ENCODE results near the gene KCNQ5.
"Not testable (repeated sequence)": the region's sequence is repeated elsewhere in the genome, so short reads cannot be mapped to it uniquely, and the experiment has no call there.

The KCNQ5 gene

GRCh38 chr6:73225396-73225795 lies 603.5 kb downstream of the KCNQ5 start, which contains the start of gene KHDC1L:
Gene KHDC1L, minus strand, starts transcription at chr6:73225496. Its CDS starts 88 bp downstream, at chr6:73225408.
- no peak for DNase-seq

- no peak for DNase-seq
Measured at GRCh38 chr6:73227606-73228255, 605.9 kb downstream of the KCNQ5 start.

- DNase-seq: no peak
Measured at GRCh38 chr6:73231986-73232391, 610.1 kb downstream of the KCNQ5 start.

GRCh38 chr6:73233048-73233447 lies 611.2 kb downstream of the KCNQ5 start:
- DNase-seq: no peak

GRCh38 chr6:73233971-73234370 lies 612.1 kb downstream of the KCNQ5 start:
- DNase-seq: not testable (repeated sequence)

GRCh38 chr6:73234733-73235132 lies 612.9 kb downstream of the KCNQ5 start:
- DNase-seq: no peak

- no peak for DNase-seq
Measured at GRCh38 chr6:73236144-73236750, 614.4 kb downstream of the KCNQ5 start.

GRCh38 chr6:73240730-73241129 lies 618.9 kb downstream of the KCNQ5 start:
- no peak for DNase-seq

GRCh38 chr6:73242001-73242400 lies 620.1 kb downstream of the KCNQ5 start:
- DNase-seq: no peak
